Smooth muscle cell (in vitro differentiated cells): ENCODE measurements around the gene PADI4. TPM values are rescaled to one million over a fixed set of nuclear protein-coding genes. Genes with fewer than 3 reads are reported as not detected.

ENCODE experiments used
- DNase-seq: peaks from one replicate; lab custom pipeline; 2025; ENCODE audit not compliant: unreplicated experiment; lab: John Stamatoyannopoulos, UW
- H2AFZ ChIP-seq: fragments of 200-600 bp; sonication (generic); 2 replicates; pipeline ENCODE4 v1.6.0; 2016; ENCODE audit warnings: antibody characterized with exemption, low read depth, mild to moderate bottlenecking
- H3F3A ChIP-seq: fragments of 200-600 bp; sonication (generic); 2 replicates; pipeline ENCODE4 v1.6.0; 2017; ENCODE audit warnings: antibody characterized with exemption, low read depth
- H3K27ac ChIP-seq: fragments of 200-600 bp; sonication (generic); 2 replicates; pipeline ENCODE4 v1.5.1; 2016; ENCODE audit warnings: low read depth, mild to moderate bottlenecking
- H3K27me3 ChIP-seq: fragments of 200-600 bp; sonication (generic); 2 replicates; pipeline ENCODE4 v1.6.1; 2016; ENCODE audit warnings: low read depth, mild to moderate bottlenecking
- H3K36me3 ChIP-seq: fragments of 200-600 bp; sonication (generic); 2 replicates; pipeline ENCODE4 v1.5.1; 2016; ENCODE audit warnings: low read depth
- H3K4me1 ChIP-seq: fragments of 200-600 bp; sonication (generic); 2 replicates; pipeline ENCODE4 v1.5.1; 2016; ENCODE audit warnings: low read depth
- H3K4me2 ChIP-seq: fragments of 200-600 bp; sonication (generic); 2 replicates; pipeline ENCODE4 v1.6.0; 2016; ENCODE audit warnings: mild to moderate bottlenecking
- H3K4me3 ChIP-seq: fragments of 200-600 bp; sonication (generic); 2 replicates; pipeline ENCODE4 v1.5.1; 2016; ENCODE audit warnings: mild to moderate bottlenecking
- H3K79me2 ChIP-seq: fragments of 200-600 bp; sonication (generic); 2 replicates; pipeline ENCODE4 v1.6.0; 2016; ENCODE audit warnings: low read depth, mild to moderate bottlenecking
- H3K9ac ChIP-seq: fragments of 200-600 bp; sonication (generic); 2 replicates; pipeline ENCODE4 v1.6.0; 2016; ENCODE audit warnings: low read depth
- H3K9me3 ChIP-seq: fragments of 200-600 bp; sonication (generic); replicated peaks from 2 replicates; pipeline ENCODE4 v1.5.1; 2016; ENCODE audit warnings: low read depth
- H4K20me1 ChIP-seq: fragments of 200-600 bp; sonication (generic); 2 replicates; pipeline ENCODE4 v1.6.0; 2016; ENCODE audit warnings: low read depth
- WGBS: methylation state at CpG from one replicate; pipeline ENCODE4 v1.1.7; 2016; ENCODE audit warnings: low lambda C conversion rate; 5-methylcytosine and 5-hydroxymethylcytosine counted together
- polyA plus RNA-seq: library from polyadenylated mRNA; unstranded; fragments of >200 nt; fragmentation: Nextera tagmentation; extraction: Ambion mirVana; gene quantifications from 2 replicates; pipeline ENCODE4 v1.2.1, GENCODE V29; 2016
- total RNA-seq: library from RNA; depleted of rRNA; stranded (reverse); fragments of >200 nt; gene quantifications from 2 replicates; pipeline ENCODE4 v1.2.3, GENCODE V29; 2014
- TF ChIP-seq, protein P1 (sequence below): fragments of 200-600 bp; sonication (generic); IDR thresholded peaks from 2 replicates; pipeline ENCODE4 v1.5.1; 2017; ENCODE audit warnings: borderline replicate concordance, mild to moderate bottlenecking, antibody characterized with exemption; ENCODE audit not compliant: insufficient read depth, poor library complexity, severe bottlenecking

PADI4 gene
- total and polyA plus RNA-seq, 2 experiments from 2014 or later, result not detected

DNA sequence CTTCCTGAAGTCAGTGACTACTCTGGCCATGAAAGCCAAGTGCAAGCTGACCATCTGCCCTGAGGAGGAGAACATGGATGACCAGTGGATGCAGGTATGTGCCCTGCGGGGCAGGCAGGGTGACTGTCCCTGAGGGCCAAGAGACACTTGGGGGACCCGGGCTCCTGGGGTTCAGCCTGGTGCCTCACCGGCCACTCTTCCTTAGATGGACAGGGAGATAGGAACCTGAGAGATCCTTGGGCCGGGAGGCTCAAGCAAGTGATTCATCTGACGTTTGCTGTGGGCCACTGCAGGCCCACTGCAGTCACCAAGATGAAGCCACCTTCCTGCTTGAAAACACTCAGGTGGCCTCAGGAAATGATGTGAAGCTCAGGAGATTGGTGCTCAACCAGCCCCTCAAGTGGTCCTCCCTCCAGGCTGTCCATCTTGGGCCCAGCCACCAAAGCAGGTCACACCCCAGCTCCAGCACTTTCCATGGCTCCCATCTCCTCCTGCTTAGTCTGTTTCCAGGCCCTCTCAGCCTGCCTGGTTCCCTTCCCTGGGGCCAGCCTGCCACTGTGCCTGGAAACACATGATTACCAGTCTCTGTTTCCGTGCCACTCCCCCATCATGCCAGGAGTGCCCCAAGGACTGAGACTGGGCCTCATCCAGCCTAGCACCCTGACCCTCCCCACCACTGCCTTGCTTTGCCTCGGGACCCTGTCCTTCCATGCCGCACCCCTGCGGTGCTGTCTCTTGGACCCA lies 38.2 kb downstream of the PADI4 start:
- 88% methylated on average over 9 of the region's 9 CpGs for WGBS
- Histone ChIP-seq H3K9me3 (no peaks in the 10 kb centered on the region), H4K20me1 (no peaks in the 10 kb centered on the region), H3K27ac (no peak overlapping the region), H2AFZ (no peak overlapping the region), H3K36me3 (no peaks in the 10 kb centered on the region), H3K4me3 (no peak overlapping the region), H3F3A (no peaks in the 10 kb centered on the region), H3K4me2 (no peak overlapping the region), H3K79me2 (no peaks in the 10 kb centered on the region), H3K27me3 (no peaks in the 10 kb centered on the region), H3K9ac (no peak overlapping the region), H3K4me1 (no peaks in the 10 kb centered on the region)
- DNase-seq, result no peak
- TF ChIP-seq, protein P1, sequence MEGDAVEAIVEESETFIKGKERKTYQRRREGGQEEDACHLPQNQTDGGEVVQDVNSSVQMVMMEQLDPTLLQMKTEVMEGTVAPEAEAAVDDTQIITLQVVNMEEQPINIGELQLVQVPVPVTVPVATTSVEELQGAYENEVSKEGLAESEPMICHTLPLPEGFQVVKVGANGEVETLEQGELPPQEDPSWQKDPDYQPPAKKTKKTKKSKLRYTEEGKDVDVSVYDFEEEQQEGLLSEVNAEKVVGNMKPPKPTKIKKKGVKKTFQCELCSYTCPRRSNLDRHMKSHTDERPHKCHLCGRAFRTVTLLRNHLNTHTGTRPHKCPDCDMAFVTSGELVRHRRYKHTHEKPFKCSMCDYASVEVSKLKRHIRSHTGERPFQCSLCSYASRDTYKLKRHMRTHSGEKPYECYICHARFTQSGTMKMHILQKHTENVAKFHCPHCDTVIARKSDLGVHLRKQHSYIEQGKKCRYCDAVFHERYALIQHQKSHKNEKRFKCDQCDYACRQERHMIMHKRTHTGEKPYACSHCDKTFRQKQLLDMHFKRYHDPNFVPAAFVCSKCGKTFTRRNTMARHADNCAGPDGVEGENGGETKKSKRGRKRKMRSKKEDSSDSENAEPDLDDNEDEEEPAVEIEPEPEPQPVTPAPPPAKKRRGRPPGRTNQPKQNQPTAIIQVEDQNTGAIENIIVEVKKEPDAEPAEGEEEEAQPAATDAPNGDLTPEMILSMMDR, result no peak

- no peaks in the 10 kb centered on the region for H3K79me2 ChIP-seq
- H4K20me1 ChIP-seq, result no peaks in the 10 kb centered on the region
- WGBS, result 83% methylated on average over 19 of the region's 19 CpGs
- no peak overlapping the region for H3K4me2 ChIP-seq
- H3K9me3 ChIP-seq, result no peaks in the 10 kb centered on the region
- H3K27ac ChIP-seq, result no peak overlapping the region
- DNase-seq, result no peak
- no peaks in the 10 kb centered on the region for H3K36me3 ChIP-seq
- no peak overlapping the region for H3K4me3 ChIP-seq
- H3K9ac ChIP-seq, result no peak overlapping the region
- TF ChIP-seq, protein P1, result no peak
- H3F3A ChIP-seq, result no peaks in the 10 kb centered on the region
- H2AFZ ChIP-seq, result no peak overlapping the region
- H3K27me3 ChIP-seq, result peaks cover 3% of the 10 kb centered on the region
- no peaks in the 10 kb centered on the region for H3K4me1 ChIP-seq
These were observed 40.0 kb downstream of the PADI4 start for GRCh38 chr1:17347769-17348592.

- H4K20me1 ChIP-seq, result no peaks in the 10 kb centered on the region
- 87% methylated on average over 14 of the region's 14 CpGs for WGBS
- H3K9me3 ChIP-seq, result no peaks in the 10 kb centered on the region
- H3K79me2 ChIP-seq, result no peaks in the 10 kb centered on the region
- TF ChIP-seq, protein P1, result no peak
- no peaks in the 10 kb centered on the region for H3F3A ChIP-seq
- DNase-seq, result no peak
- no peak overlapping the region for H3K4me3 ChIP-seq
- no peaks in the 10 kb centered on the region for H3K4me1 ChIP-seq
- H3K36me3 ChIP-seq, result no peaks in the 10 kb centered on the region
- H3K4me2 ChIP-seq, result no peak overlapping the region
- H3K27me3 ChIP-seq, result peaks cover 3% of the 10 kb centered on the region
- H3K27ac ChIP-seq, result no peak overlapping the region
- H2AFZ ChIP-seq, result no peak overlapping the region
- H3K9ac ChIP-seq, result no peak overlapping the region
These were observed 40.7 kb downstream of the PADI4 start for GRCh38 chr1:17348593-17349234.
